Suprapubic skin (tissue), 4 donors: Measurements from ENCODE around the gene RAD23B. TPM values are rescaled to one million over a fixed set of nuclear protein-coding genes. Genes with fewer than 3 reads are reported as not detected.
"Not testable (repeated sequence)": the region's sequence is repeated elsewhere in the genome, so short reads cannot be mapped to it uniquely, and the experiment has no call there.

ENCODE experiments used
- DNase-seq, 2 donors: peaks; one replicate each; pipeline ENCODE4 v3.0.0-alpha.2; 2019; ENCODE audit warnings: low spot score in 2 of 2
- H3K27ac ChIP-seq: fragments of 200-600 bp; sonication (generic); one replicate; pipeline ENCODE4 v1.5.1; 2019
- H3K27me3 ChIP-seq: fragments of 200-600 bp; sonication (generic); one replicate; pipeline ENCODE4 v1.5.1; 2019
- H3K36me3 ChIP-seq: fragments of 200-600 bp; sonication (generic); one replicate; pipeline ENCODE4 v1.5.1; 2019
- H3K4me1 ChIP-seq: fragments of 200-600 bp; sonication (generic); one replicate; pipeline ENCODE4 v1.5.1; 2019
- H3K4me3 ChIP-seq: fragments of 200-600 bp; sonication (generic); one replicate; pipeline ENCODE4 v1.5.1; 2019; ENCODE audit warnings: mild to moderate bottlenecking
- H3K9me3 ChIP-seq: fragments of 200-600 bp; sonication (generic); one replicate; pipeline ENCODE4 v1.5.1; 2019
- EP300 ChIP-seq: sonication (generic); formaldehyde crosslinking; IDR thresholded peaks from one replicate; pipeline ENCODE4 v1.6.1; 2017; ENCODE audit warnings: antibody characterized with exemption
- POLR2A ChIP-seq, 2 donors: fragments of 450-650 bp; IDR thresholded peaks; one replicate each; pipeline ENCODE4 v1.6.1; 2017; ENCODE audit warnings: antibody characterized with exemption in 2 of 2, mild to moderate bottlenecking in 2 of 2, moderate library complexity in 2 of 2
- POLR2AphosphoS5 ChIP-seq, 3 donors: sonication (generic); formaldehyde crosslinking; IDR thresholded peaks; one replicate each; pipeline ENCODE4 v1.6.1; 2017; ENCODE audit warnings: antibody characterized with exemption in 3 of 3
- WGBS: methylation state at CpG from one replicate; pipeline ENCODE4 v1.1.5; 2018; 5-methylcytosine and 5-hydroxymethylcytosine counted together
- total RNA-seq, 4 donors: library from RNA; depleted of rRNA; stranded (reverse); fragments of >200 nt; gene quantifications; one replicate each; pipeline ENCODE4 v1.1.0, GENCODE V29; 2016
- TF ChIP-seq, protein P1 (sequence below), 2 donors: fragments of 200-600 bp in 1 of 2; fragments of 450-650 bp in 1 of 2; sonication (generic) in 1 of 2; IDR thresholded peaks; one replicate each; pipeline ENCODE4 v1.5.1; 2016 to 2019; ENCODE audit warnings: antibody characterized with exemption in 2 of 2, mild to moderate bottlenecking in 1 of 2, moderate library complexity in 1 of 2

The RAD23B gene
- total RNA-seq, 4 donors from 2014 or later = 62.5 to 103 (median 77.1) TPM

DNA sequence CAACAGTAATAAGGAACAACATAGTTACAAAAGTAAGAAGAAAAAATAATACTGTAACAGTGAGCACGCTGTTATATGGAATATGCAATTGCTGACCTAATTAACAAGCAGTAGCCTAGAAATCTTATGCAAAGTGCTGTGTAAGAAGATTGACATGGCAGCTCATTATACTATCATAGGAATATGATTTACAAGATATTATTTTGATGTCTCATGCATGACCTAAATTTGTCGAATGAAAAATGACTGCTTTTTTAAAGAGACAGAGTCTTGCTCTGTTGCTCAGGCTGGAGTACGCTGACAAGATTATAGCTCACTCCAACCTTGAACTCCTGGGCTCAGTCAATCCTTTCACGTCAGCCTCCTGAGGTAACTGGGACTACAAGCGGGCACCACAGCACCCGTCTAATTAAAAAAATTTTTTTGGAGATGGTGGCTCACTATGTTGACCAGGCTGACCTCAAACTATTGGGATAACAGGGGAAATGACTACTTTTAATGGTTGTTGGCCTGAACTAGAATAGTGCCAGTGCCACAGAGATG, 10.5 kb downstream of the RAD23B start:
- Histone ChIP-seq H3K4me3 (no peak overlapping the region), H3K27ac (no peak overlapping the region), H3K4me1 (peaks cover 62% of the 10 kb centered on the region), H3K36me3 (no peaks in the 10 kb centered on the region), H3K9me3 (no peaks in the 10 kb centered on the region), H3K27me3 (no peaks in the 10 kb centered on the region)
- DNase-seq = no peak
- 74% methylated on average over 6 of the region's 6 CpGs for WGBS
- TF ChIP-seq POLR2AphosphoS5 (IDR thresholded peaks at IDR 0.05) (no peak), EP300 (no peak), POLR2A (IDR thresholded peaks at IDR 0.05) (no peak)
- TF ChIP-seq, protein P1, sequence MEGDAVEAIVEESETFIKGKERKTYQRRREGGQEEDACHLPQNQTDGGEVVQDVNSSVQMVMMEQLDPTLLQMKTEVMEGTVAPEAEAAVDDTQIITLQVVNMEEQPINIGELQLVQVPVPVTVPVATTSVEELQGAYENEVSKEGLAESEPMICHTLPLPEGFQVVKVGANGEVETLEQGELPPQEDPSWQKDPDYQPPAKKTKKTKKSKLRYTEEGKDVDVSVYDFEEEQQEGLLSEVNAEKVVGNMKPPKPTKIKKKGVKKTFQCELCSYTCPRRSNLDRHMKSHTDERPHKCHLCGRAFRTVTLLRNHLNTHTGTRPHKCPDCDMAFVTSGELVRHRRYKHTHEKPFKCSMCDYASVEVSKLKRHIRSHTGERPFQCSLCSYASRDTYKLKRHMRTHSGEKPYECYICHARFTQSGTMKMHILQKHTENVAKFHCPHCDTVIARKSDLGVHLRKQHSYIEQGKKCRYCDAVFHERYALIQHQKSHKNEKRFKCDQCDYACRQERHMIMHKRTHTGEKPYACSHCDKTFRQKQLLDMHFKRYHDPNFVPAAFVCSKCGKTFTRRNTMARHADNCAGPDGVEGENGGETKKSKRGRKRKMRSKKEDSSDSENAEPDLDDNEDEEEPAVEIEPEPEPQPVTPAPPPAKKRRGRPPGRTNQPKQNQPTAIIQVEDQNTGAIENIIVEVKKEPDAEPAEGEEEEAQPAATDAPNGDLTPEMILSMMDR (IDR thresholded peaks at IDR 0.05) = no peak

DNA sequence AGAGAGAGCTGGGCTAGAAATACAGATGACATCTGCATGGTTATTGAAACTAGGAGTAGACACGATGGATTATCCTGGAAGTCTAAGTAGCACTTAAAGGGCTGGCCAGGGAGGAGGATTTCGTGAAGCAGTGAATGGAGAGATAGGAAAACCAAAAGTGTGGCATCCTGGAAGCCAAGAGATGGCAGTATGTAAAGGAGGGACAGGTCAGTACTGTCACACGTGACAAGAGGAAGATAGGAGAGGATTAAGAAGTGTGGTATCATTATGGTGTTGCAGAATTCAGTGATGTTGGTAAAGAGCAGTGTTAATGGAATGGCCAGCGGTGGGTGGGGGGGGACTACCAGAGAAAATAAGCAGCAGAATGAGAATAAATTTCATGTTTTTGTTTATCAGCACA, 11.7 kb downstream of the RAD23B start:
- no peaks in the 10 kb centered on the region for H3K36me3 ChIP-seq
- no peaks in the 10 kb centered on the region for H3K9me3 ChIP-seq
- 66% methylated on average over 4 of the region's 4 CpGs for WGBS
- no peak for DNase-seq
- no peak overlapping the region for H3K4me3 ChIP-seq
- H3K27me3 ChIP-seq = no peaks in the 10 kb centered on the region
- no peak for TF ChIP-seq EP300
- TF ChIP-seq POLR2AphosphoS5 (IDR thresholded peaks at IDR 0.05) = no peak
- no peak for TF ChIP-seq POLR2A (IDR thresholded peaks at IDR 0.05)
- TF ChIP-seq, protein P1 (IDR thresholded peaks at IDR 0.05) = no peak
- H3K27ac ChIP-seq = no peak overlapping the region
- peaks cover 65% of the 10 kb centered on the region for H3K4me1 ChIP-seq

DNA sequence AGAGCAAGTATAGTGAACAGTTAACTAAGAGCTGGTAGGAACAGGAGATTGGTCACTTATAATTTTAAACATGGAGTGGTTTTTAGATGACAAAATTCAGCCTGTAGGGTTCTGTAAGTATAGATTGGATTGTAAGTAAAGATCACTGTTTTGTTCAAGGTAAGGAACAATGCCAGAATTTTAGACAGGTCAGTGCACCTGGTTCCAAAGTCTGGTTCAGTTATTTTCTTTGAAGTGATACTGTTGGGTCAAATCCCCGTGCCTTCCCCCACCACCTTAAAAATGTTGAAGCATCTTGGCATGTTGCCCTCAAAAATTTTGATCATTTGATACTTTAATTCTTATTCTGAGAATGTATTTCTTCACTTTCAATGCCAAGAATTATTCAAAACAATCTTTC, 12.9 kb downstream of the RAD23B start:
- H3K4me1 ChIP-seq = peaks cover 66% of the 10 kb centered on the region
- DNase-seq = no peak
- no peak for TF ChIP-seq POLR2AphosphoS5 (IDR thresholded peaks at IDR 0.05)
- no peak for TF ChIP-seq POLR2A (IDR thresholded peaks at IDR 0.05)
- TF ChIP-seq EP300 = no peak
- TF ChIP-seq, protein P1 (IDR thresholded peaks at IDR 0.05) = no peak
- no peak overlapping the region for H3K4me3 ChIP-seq
- WGBS = 29% methylated on average over 1 of the region's 1 CpG
- H3K27ac ChIP-seq = no peak overlapping the region
- no peaks in the 10 kb centered on the region for H3K9me3 ChIP-seq
- H3K27me3 ChIP-seq = no peaks in the 10 kb centered on the region
- H3K36me3 ChIP-seq = no peaks in the 10 kb centered on the region

DNA sequence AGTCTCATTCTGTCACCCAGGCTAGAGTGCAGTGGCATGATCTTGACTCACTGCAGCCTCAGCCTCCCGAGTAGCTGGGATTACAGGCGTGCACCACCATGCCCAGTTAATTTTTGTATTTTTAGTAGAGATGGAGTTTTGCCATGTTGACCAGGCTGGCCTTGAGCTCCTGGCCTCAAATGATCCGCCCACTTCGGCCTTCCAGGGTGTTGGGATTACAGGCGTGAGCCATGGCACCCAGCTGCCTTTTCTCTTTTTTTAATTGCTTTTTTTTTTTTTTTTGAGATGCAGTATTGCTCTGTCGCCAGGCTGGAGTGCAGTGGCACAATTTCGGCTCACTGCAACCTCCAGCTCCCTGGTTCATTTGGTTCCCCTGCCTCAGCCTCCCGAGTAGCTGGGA, 13.5 kb downstream of the RAD23B start:
- not testable (repeated sequence) for H3K27me3 ChIP-seq, H3K36me3 ChIP-seq, H3K9me3 ChIP-seq, DNase-seq, H3K4me3 ChIP-seq, H3K27ac ChIP-seq
- WGBS = 91% methylated on average over 8 of the region's 8 CpGs
- H3K4me1 ChIP-seq = peaks cover 66% of the 10 kb centered on the region

DNA sequence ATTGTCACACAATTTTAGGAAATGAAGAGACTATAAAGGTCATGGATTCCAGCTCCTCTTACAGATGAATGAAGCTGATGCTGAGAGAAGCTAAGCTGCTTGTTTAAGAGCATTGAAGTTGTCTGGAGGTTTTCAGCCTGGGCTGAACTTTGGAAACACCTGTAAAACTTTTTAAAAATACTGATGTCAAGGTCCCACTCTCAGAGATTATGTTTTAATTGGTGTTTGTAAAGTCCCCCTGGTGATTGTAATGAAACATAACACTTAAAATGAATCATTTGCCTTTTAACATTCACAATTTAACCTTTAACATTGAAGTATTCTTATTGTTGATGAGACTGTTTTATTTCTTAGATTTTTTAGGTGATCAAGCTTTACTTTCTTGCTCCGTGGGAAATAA, 16.4 kb downstream of the RAD23B start:
- no peaks in the 10 kb centered on the region for H3K9me3 ChIP-seq
- peaks cover 43% of the 10 kb centered on the region for H3K4me1 ChIP-seq
- TF ChIP-seq POLR2AphosphoS5 (IDR thresholded peaks at IDR 0.05) (no peak), POLR2A (IDR thresholded peaks at IDR 0.05) (no peak), EP300 (no peak)
- TF ChIP-seq, protein P1 (IDR thresholded peaks at IDR 0.05) = no peak
- H3K27ac ChIP-seq = no peak overlapping the region
- no peak for DNase-seq
- H3K36me3 ChIP-seq = peaks cover 7% of the 10 kb centered on the region
- whole genome bisulfite sequencing = 53% methylated on average over 1 of the region's 1 CpG
- H3K27me3 ChIP-seq = no peaks in the 10 kb centered on the region
- H3K4me3 ChIP-seq = no peak overlapping the region

DNA sequence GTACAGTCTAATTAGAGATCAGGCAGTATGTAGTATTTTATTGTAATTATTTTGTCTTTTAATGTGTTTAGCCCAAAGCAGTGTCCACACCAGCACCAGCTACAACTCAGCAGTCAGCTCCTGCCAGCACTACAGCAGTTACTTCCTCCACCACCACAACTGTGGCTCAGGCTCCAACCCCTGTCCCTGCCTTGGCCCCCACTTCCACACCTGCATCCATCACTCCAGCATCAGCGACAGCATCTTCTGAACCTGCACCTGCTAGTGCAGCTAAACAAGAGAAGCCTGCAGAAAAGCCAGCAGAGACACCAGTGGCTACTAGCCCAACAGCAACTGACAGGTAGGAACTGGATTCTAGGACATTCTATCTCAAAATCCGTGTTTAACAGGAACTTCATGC, 23.2 kb downstream of the RAD23B start:
- no peak overlapping the region for H3K27ac ChIP-seq
- 88% methylated on average over 2 of the region's 2 CpGs for WGBS
- no peaks in the 10 kb centered on the region for H3K9me3 ChIP-seq
- no peak overlapping the region for H3K4me3 ChIP-seq
- no peak for DNase-seq
- peaks cover 42% of the 10 kb centered on the region for H3K36me3 ChIP-seq
- no peaks in the 10 kb centered on the region for H3K27me3 ChIP-seq
- peaks cover 3% of the 10 kb centered on the region for H3K4me1 ChIP-seq
- TF ChIP-seq, protein P1 (IDR thresholded peaks at IDR 0.05) = no peak
- TF ChIP-seq EP300 (no peak), POLR2AphosphoS5 (IDR thresholded peaks at IDR 0.05) (no peak), POLR2A (IDR thresholded peaks at IDR 0.05) (no peak)
